T-helper 2 cell (primary cell): ENCODE results near the gene BACE2.
"Not testable (repeated sequence)": the region's sequence is repeated elsewhere in the genome, so short reads cannot be mapped to it uniquely, and the experiment has no call there.

Experiments used
- DNase-seq, 5 experiments: peaks; one replicate each; pipeline versions ENCODE4 v3.0.0 to v3.0.0-alpha.2; 2012 to 2022

BACE2 gene

GRCh38 chr21:41217671-41218385 lies 49.9 kb downstream of the BACE2 start:
- no peak for DNase-seq

- DNase-seq: no peak
These were observed 51.7 kb downstream of the BACE2 start for GRCh38 chr21:41219498-41220207.

GRCh38 chr21:41220208-41220733 lies 52.3 kb downstream of the BACE2 start:
- no peak for DNase-seq

- no peak for DNase-seq
These were observed 54.5 kb downstream of the BACE2 start for GRCh38 chr21:41222247-41223068.

GRCh38 chr21:41226853-41227252 lies 58.9 kb downstream of the BACE2 start:
- DNase-seq: no peak

GRCh38 chr21:41227357-41228005 lies 59.5 kb downstream of the BACE2 start:
- DNase-seq: peak in 1 of 5 experiments; percentile 36

- DNase-seq: no peak
These were observed 60.0 kb downstream of the BACE2 start for GRCh38 chr21:41228006-41228370.

GRCh38 chr21:41228492-41228891 lies 60.5 kb downstream of the BACE2 start:
- DNase-seq: no peak

- DNase-seq: no peak
These were observed 61.0 kb downstream of the BACE2 start for GRCh38 chr21:41228958-41229357.

GRCh38 chr21:41229509-41230248 lies 61.7 kb downstream of the BACE2 start:
- no peak for DNase-seq

GRCh38 chr21:41230497-41230896 lies 62.5 kb downstream of the BACE2 start:
- DNase-seq: no peak

GRCh38 chr21:41231060-41231459 lies 63.1 kb downstream of the BACE2 start:
- no peak for DNase-seq

GRCh38 chr21:41232013-41232412 lies 64.1 kb downstream of the BACE2 start:
- no peak for DNase-seq

- no peak for DNase-seq
These were observed 66.0 kb downstream of the BACE2 start for GRCh38 chr21:41233916-41234315.

- DNase-seq: no peak
These were observed 66.6 kb downstream of the BACE2 start for GRCh38 chr21:41234569-41234968.

- DNase-seq: no peak
These were observed 67.2 kb downstream of the BACE2 start for GRCh38 chr21:41235201-41235600.

GRCh38 chr21:41236352-41236973 lies 68.5 kb downstream of the BACE2 start:
- no peak for DNase-seq

GRCh38 chr21:41238081-41238796 lies 70.3 kb downstream of the BACE2 start:
- DNase-seq: not testable (repeated sequence)

GRCh38 chr21:41240040-41240439 lies 72.1 kb downstream of the BACE2 start:
- DNase-seq: no peak

GRCh38 chr21:41241341-41241740 lies 73.4 kb downstream of the BACE2 start:
- DNase-seq: no peak
